A549 (cell line): ENCODE measurements around the gene ATP13A1. TPM values are rescaled to one million over a fixed set of nuclear protein-coding genes. Genes with fewer than 3 reads are reported as not detected.

Experiments used
- ATAC-seq, 2 experiments: fragments of 200-7000 bp in 1 of 2; fragments of >200 bp in 1 of 2; cut with Nextera tagmentation in 1 of 2; cut with Tn5 transposase in 1 of 2; 3 replicates each; pipeline versions ENCODE4 v1.8.0 to v1.9.1; 2018 to 2020; ENCODE audit warnings: mild to moderate bottlenecking in 1 of 2, moderate library complexity in 1 of 2
- CTCF ChIA-PET: fragments of 300-600 bp; sonication (Branson Sonifier 250); formaldehyde crosslinking; extraction: SDS; loops from one replicate; lab custom pipeline; 2021; ENCODE audit warnings: antibody characterized with exemption, inconsistent platforms; lab: Yijun Ruan, JAX
- POLR2A ChIA-PET: fragments of 350-600 bp; formaldehyde crosslinking; extraction: SDS; loops from one replicate; lab custom pipeline; 2021; ENCODE audit warnings: antibody characterized with exemption, inconsistent platforms; lab: Yijun Ruan, JAX
- DNase-seq, 2 experiments: peaks; one replicate each; pipeline versions ENCODE4 v3.0.0 to v3.0.0-alpha.2; 2011 to 2016; ENCODE audit warnings: low read depth in 1 of 2, low spot score in 1 of 2
- FAIRE-seq: peaks from 2 replicates; lab custom pipeline; 2011; peaks lifted over from hg19 to GRCh38; lab: Jason Lieb, UNC
- H3K27ac ChIP-seq, 2 experiments: fragments of >200 bp; sonication (Bioruptor Twin); formaldehyde crosslinking; 3 replicates each; pipeline ENCODE4 v1.5.1; 2016 to 2017
- H3K4me1 ChIP-seq: fragments of >200 bp; sonication (Bioruptor Twin); formaldehyde crosslinking; 3 replicates; pipeline ENCODE4 v1.6.1; 2016
- H3K4me2 ChIP-seq: fragments of >200 bp; sonication (Bioruptor Twin); formaldehyde crosslinking; 3 replicates; pipeline ENCODE4 v1.6.1; 2016
- H3K4me3 ChIP-seq: fragments of >200 bp; sonication (Bioruptor Twin); formaldehyde crosslinking; 3 replicates; pipeline ENCODE4 v1.5.1; 2016
- H3K9me3 ChIP-seq: fragments of >200 bp; sonication (Bioruptor Twin); formaldehyde crosslinking; 3 replicates; pipeline ENCODE4 v1.6.1; 2016
- EHMT2 ChIP-seq: fragments of 200-600 bp; sonication (generic); IDR thresholded peaks from 2 replicates; pipeline ENCODE4 v1.6.1; 2016; ENCODE audit warnings: antibody characterized with exemption, low read depth, mild to moderate bottlenecking, moderate library complexity
- GATA3 ChIP-seq: IDR thresholded peaks from 2 replicates; pipeline ENCODE4 v1.6.1; 2012; ENCODE audit warnings: borderline replicate concordance
- HEYL ChIP-seq: fragments of 250-450 bp; sonication (Bioruptor Pico); IDR thresholded peaks from 2 replicates; pipeline ENCODE4 v1.8.0; 2021; ENCODE audit warnings: mild to moderate bottlenecking, moderate library complexity
- HOXA7 ChIP-seq: fragments of 250-450 bp; sonication (Bioruptor Pico); IDR thresholded peaks from 2 replicates; pipeline ENCODE4 v1.5.0; 2020; ENCODE audit warnings: mild to moderate bottlenecking, moderate library complexity
- HOXB5 ChIP-seq: fragments of 250-450 bp; sonication (Bioruptor Pico); IDR thresholded peaks from 2 replicates; pipeline ENCODE4 v1.5.0; 2020; ENCODE audit warnings: mild to moderate bottlenecking, moderate library complexity
- KDM5A ChIP-seq: fragments of 200-600 bp; sonication (generic); IDR thresholded peaks from 2 replicates; pipeline ENCODE4 v1.6.1; 2016; ENCODE audit warnings: antibody characterized with exemption, mild to moderate bottlenecking
- MYC ChIP-seq: IDR thresholded peaks from 2 replicates; pipeline ENCODE4 v1.6.1; 2012; ENCODE audit warnings: mild to moderate bottlenecking, inconsistent platforms, low read length, improper control_type of control experiment, borderline replicate concordance
- NFE2L2 ChIP-seq: fragments of 150-350 bp; conservative IDR thresholded peaks from 2 replicates; pipeline ENCODE4 v1.6.1; 2014; ENCODE audit warnings: low read length
- NPAS2 ChIP-seq: fragments of 250-450 bp; sonication (Bioruptor Pico); IDR thresholded peaks from 2 replicates; pipeline ENCODE4 v1.8.0; 2022; ENCODE audit warnings: mild to moderate bottlenecking, moderate library complexity, borderline replicate concordance
- PHF8 ChIP-seq: fragments of 200-600 bp; sonication (generic); IDR thresholded peaks from 2 replicates; pipeline ENCODE4 v1.6.1; 2016; ENCODE audit warnings: low read depth, mild to moderate bottlenecking, antibody characterized with exemption, moderate library complexity, borderline replicate concordance
- RARB ChIP-seq: fragments of 250-450 bp; sonication (Bioruptor Pico); IDR thresholded peaks from 2 replicates; pipeline ENCODE4 v1.8.0; 2021; ENCODE audit warnings: mild to moderate bottlenecking, moderate library complexity
- RCOR1 ChIP-seq: fragments of 150-350 bp; IDR thresholded peaks from 2 replicates; pipeline ENCODE4 v1.6.1; 2014; ENCODE audit warnings: antibody characterized with exemption, low read length, low read depth
- RNF2 ChIP-seq: fragments of 200-600 bp; sonication (generic); IDR thresholded peaks from 2 replicates; pipeline ENCODE4 v1.6.1; 2016; ENCODE audit warnings: low read depth, mild to moderate bottlenecking, antibody characterized with exemption, moderate library complexity, borderline replicate concordance
- ZNF302 ChIP-seq: fragments of 250-450 bp; sonication (Bioruptor Pico); IDR thresholded peaks from 2 replicates; pipeline ENCODE4 v1.9.0; 2021; ENCODE audit warnings: inconsistent platforms, mild to moderate bottlenecking, moderate library complexity
- ZSCAN20 ChIP-seq: fragments of 250-450 bp; sonication (Bioruptor Pico); IDR thresholded peaks from 2 replicates; pipeline ENCODE4 v1.8.0; 2022; ENCODE audit warnings: mild to moderate bottlenecking, moderate library complexity
- WGBS: methylation state at CpG from one replicate; pipeline ENCODE4 v1.1.6; 2017; ENCODE audit errors: missing lambda C conversion rate; 5-methylcytosine and 5-hydroxymethylcytosine counted together
- polyA plus RNA-seq, 4 experiments: library from polyadenylated mRNA; depleted of rRNA in 3 of 4; stranded (reverse); fragments of >200 nt; fragmentation: RNase III in 1 of 4; extraction: RNeasy Plus Mini Kit Qiagen cat#74134 plus additional on column Dnase treatment in 1 of 4; gene quantifications; 2 replicates in 3 of 4; 3 replicates in 1 of 4; pipeline ENCODE4 v1.2.3, GENCODE V29; 2011 to 2017
- small RNA-seq, 6 experiments: library from RNA; depleted of rRNA; stranded (forward); fragments of <200 nt; gene quantifications; one replicate each; pipeline ENCODE3, GENCODE V24; 2012
- TF ChIP-seq, protein P1 (sequence below): fragments of 450-650 bp; IDR thresholded peaks from 2 replicates; pipeline ENCODE4 v1.6.1; 2014; ENCODE audit warnings: antibody characterized with exemption
- TF ChIP-seq, protein P2 (sequence below): fragments of 200-600 bp; sonication (generic); IDR thresholded peaks from 2 replicates; pipeline ENCODE4 v1.6.1; 2016; ENCODE audit warnings: antibody characterized with exemption, mild to moderate bottlenecking, moderate library complexity
- TF ChIP-seq, protein P3 (sequence below): fragments of >200 bp; sonication (Bioruptor Twin); formaldehyde crosslinking; IDR thresholded peaks from 2 replicates; pipeline ENCODE4 v1.6.1; 2016

Gene ATP13A1
- polyA plus RNA-seq, 2 of the 4 experiments (the other 2 are of a cell fraction): 10.8 to 30.1 TPM

DNA sequence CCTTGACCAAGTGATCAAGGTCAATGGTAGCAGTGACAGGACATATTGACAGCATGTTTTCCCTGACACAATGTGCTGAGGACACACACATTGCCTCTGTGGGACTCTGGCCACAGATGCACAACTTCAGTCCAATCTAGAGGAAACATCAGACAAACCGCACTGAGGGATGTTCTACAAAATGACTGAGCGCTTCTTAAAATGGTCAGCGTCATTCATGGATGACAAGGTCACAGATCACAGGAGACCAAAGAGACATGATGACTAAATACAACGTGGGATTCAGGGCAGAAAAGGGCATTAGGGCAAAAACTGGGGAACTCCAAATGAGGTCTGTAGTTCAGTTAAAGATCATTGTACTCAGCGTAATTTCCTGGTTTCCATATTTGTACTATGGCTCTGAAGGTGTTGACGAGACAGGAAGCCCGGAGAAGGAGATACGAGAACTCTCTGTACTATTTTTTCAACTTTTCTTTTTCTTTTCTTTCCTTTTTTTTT, 65.6 kb downstream of the ATP13A1 start:
- POLR2A ChIA-PET: interaction anchor here (0.7 kb wide), 1 partner anchor 180 kb away, joined by 4 read pairs; no protein-coding TSS in a partner anchor
- Histone ChIP-seq H3K9me3 (no peaks in the 10 kb centered on the region), H3K27ac (no peak overlapping the region), H3K4me3 (no peak overlapping the region), H3K4me1 (no peaks in the 10 kb centered on the region), H3K4me2 (no peak overlapping the region)
- no peak for ATAC-seq
- CTCF ChIA-PET: interaction anchor here (0.9 kb wide), 1 partner anchor 9 kb away, joined by 4 read pairs; no protein-coding TSS in a partner anchor
- no peak for DNase-seq
- TF ChIP-seq, protein P1, sequence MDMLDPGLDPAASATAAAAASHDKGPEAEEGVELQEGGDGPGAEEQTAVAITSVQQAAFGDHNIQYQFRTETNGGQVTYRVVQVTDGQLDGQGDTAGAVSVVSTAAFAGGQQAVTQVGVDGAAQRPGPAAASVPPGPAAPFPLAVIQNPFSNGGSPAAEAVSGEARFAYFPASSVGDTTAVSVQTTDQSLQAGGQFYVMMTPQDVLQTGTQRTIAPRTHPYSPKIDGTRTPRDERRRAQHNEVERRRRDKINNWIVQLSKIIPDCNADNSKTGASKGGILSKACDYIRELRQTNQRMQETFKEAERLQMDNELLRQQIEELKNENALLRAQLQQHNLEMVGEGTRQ: no peak
- no peak for TF ChIP-seq RCOR1
- no peak for TF ChIP-seq HOXB5 (CRISPR knock-in tag)
- TF ChIP-seq, protein P2, sequence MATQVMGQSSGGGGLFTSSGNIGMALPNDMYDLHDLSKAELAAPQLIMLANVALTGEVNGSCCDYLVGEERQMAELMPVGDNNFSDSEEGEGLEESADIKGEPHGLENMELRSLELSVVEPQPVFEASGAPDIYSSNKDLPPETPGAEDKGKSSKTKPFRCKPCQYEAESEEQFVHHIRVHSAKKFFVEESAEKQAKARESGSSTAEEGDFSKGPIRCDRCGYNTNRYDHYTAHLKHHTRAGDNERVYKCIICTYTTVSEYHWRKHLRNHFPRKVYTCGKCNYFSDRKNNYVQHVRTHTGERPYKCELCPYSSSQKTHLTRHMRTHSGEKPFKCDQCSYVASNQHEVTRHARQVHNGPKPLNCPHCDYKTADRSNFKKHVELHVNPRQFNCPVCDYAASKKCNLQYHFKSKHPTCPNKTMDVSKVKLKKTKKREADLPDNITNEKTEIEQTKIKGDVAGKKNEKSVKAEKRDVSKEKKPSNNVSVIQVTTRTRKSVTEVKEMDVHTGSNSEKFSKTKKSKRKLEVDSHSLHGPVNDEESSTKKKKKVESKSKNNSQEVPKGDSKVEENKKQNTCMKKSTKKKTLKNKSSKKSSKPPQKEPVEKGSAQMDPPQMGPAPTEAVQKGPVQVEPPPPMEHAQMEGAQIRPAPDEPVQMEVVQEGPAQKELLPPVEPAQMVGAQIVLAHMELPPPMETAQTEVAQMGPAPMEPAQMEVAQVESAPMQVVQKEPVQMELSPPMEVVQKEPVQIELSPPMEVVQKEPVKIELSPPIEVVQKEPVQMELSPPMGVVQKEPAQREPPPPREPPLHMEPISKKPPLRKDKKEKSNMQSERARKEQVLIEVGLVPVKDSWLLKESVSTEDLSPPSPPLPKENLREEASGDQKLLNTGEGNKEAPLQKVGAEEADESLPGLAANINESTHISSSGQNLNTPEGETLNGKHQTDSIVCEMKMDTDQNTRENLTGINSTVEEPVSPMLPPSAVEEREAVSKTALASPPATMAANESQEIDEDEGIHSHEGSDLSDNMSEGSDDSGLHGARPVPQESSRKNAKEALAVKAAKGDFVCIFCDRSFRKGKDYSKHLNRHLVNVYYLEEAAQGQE: no peak
- TF ChIP-seq HEYL: no peak
- TF ChIP-seq RNF2: no peak
- TF ChIP-seq PHF8: no peak
- no peak for TF ChIP-seq NPAS2
- no peak for TF ChIP-seq RARB
- no peak for TF ChIP-seq MYC
- TF ChIP-seq ZNF302 (CRISPR knock-in tag): no peak
- TF ChIP-seq GATA3: no peak
- no peak for TF ChIP-seq ZSCAN20 (CRISPR knock-in tag)
- TF ChIP-seq, protein P3, sequence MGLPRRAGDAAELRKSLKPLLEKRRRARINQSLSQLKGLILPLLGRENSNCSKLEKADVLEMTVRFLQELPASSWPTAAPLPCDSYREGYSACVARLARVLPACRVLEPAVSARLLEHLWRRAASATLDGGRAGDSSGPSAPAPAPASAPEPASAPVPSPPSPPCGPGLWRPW: no peak
- TF ChIP-seq NFE2L2: no peak
- TF ChIP-seq EHMT2: no peak
- no peak for TF ChIP-seq HOXA7 (CRISPR knock-in tag)
- TF ChIP-seq KDM5A: no peak
- TF ChIP-seq, all 56 proteins: peak for 0
- FAIRE-seq: no peak
- 86% methylated on average over 8 of the region's 8 CpGs for WGBS

Small RNAs within 50 kb of the gene (small RNA-seq; reads per million reads assigned to genes)
- 0 reads per million in 6 experiments for gene AC011458.2

Other genes with a start within 250 kb of the ATP13A1 start
- gene TSSK6, start 148.1 kb downstream of the ATP13A1 start, polyA plus RNA-seq (2011; rRNA removed): 1.8 and 2.1 TPM in 2 replicates
- 0.89 to 1.4 TPM (median 1.1 TPM) in 3 replicates for gene TSSK6, start 148.1 kb downstream of the ATP13A1 start, polyA plus RNA-seq (2017; fragmentation: RNase III; extraction: RNeasy Plus Mini Kit Qiagen cat#74134 plus additional on column Dnase treatment)
- 147 and 197 TPM in 2 replicates for gene NDUFA13, start 147.5 kb downstream of the ATP13A1 start, polyA plus RNA-seq (2011; rRNA removed)
- gene NDUFA13, start 147.5 kb downstream of the ATP13A1 start, polyA plus RNA-seq (2017; fragmentation: RNase III; extraction: RNeasy Plus Mini Kit Qiagen cat#74134 plus additional on column Dnase treatment): 246 to 271 TPM (median 253 TPM) in 3 replicates
- 2.3 and 3.2 TPM in 2 replicates for gene YJEFN3, start 134.8 kb downstream of the ATP13A1 start, polyA plus RNA-seq (2011; rRNA removed)
- gene YJEFN3, start 134.8 kb downstream of the ATP13A1 start, polyA plus RNA-seq (2017; fragmentation: RNase III; extraction: RNeasy Plus Mini Kit Qiagen cat#74134 plus additional on column Dnase treatment): 7.2 to 8.4 TPM (median 7.5 TPM) in 3 replicates
- 0.15 and 0.17 TPM in 2 replicates for gene CILP2, start 125.4 kb downstream of the ATP13A1 start, polyA plus RNA-seq (2011; rRNA removed)
- 0.15 to 0.17 TPM (median 0.17 TPM) in 3 replicates for gene CILP2, start 125.4 kb downstream of the ATP13A1 start, polyA plus RNA-seq (2017; fragmentation: RNase III; extraction: RNeasy Plus Mini Kit Qiagen cat#74134 plus additional on column Dnase treatment)
- gene PBX4, start 45.0 kb downstream of the ATP13A1 start, polyA plus RNA-seq (2011; rRNA removed): 0.41 and 0.70 TPM in 2 replicates
- 0.90 to 1.6 TPM (median 1.4 TPM) in 3 replicates for gene PBX4, start 45.0 kb downstream of the ATP13A1 start, polyA plus RNA-seq (2017; fragmentation: RNase III; extraction: RNeasy Plus Mini Kit Qiagen cat#74134 plus additional on column Dnase treatment)
- gene LPAR2, start 35.5 kb downstream of the ATP13A1 start, polyA plus RNA-seq (2011; rRNA removed): 1.5 and 2.2 TPM in 2 replicates
- 3.8 to 5.2 TPM (median 4.4 TPM) in 3 replicates for gene LPAR2, start 35.5 kb downstream of the ATP13A1 start, polyA plus RNA-seq (2017; fragmentation: RNase III; extraction: RNeasy Plus Mini Kit Qiagen cat#74134 plus additional on column Dnase treatment)
- gene GMIP, start 20.0 kb downstream of the ATP13A1 start, polyA plus RNA-seq (2011; rRNA removed): 1.4 and 1.5 TPM in 2 replicates
- 4.1 to 5.1 TPM (median 4.3 TPM) in 3 replicates for gene GMIP, start 20.0 kb downstream of the ATP13A1 start, polyA plus RNA-seq (2017; fragmentation: RNase III; extraction: RNeasy Plus Mini Kit Qiagen cat#74134 plus additional on column Dnase treatment)
- gene ZNF101, start 5.2 kb upstream of the ATP13A1 start, polyA plus RNA-seq (2011; rRNA removed): 5.8 and 7.4 TPM in 2 replicates
- gene ZNF101, start 5.2 kb upstream of the ATP13A1 start, polyA plus RNA-seq (2017; fragmentation: RNase III; extraction: RNeasy Plus Mini Kit Qiagen cat#74134 plus additional on column Dnase treatment): 4.1 to 5.2 TPM (median 4.9 TPM) in 3 replicates
- gene ZNF14, start 69.4 kb upstream of the ATP13A1 start, polyA plus RNA-seq (2011; rRNA removed): 2.8 and 2.9 TPM in 2 replicates
- 1.6 to 1.8 TPM (median 1.6 TPM) in 3 replicates for gene ZNF14, start 69.4 kb upstream of the ATP13A1 start, polyA plus RNA-seq (2017; fragmentation: RNase III; extraction: RNeasy Plus Mini Kit Qiagen cat#74134 plus additional on column Dnase treatment)
- 0.37 and 0.53 TPM in 2 replicates for gene ZNF506, start 158.1 kb upstream of the ATP13A1 start, polyA plus RNA-seq (2011; rRNA removed)
- 0.10 to 0.33 TPM (median 0.32 TPM) in 3 replicates for gene ZNF506, start 158.1 kb upstream of the ATP13A1 start, polyA plus RNA-seq (2017; fragmentation: RNase III; extraction: RNeasy Plus Mini Kit Qiagen cat#74134 plus additional on column Dnase treatment)
- not detected in 2 replicates for gene ZNF253, start 202.2 kb upstream of the ATP13A1 start, polyA plus RNA-seq (2011; rRNA removed)
- gene ZNF253, start 202.2 kb upstream of the ATP13A1 start, polyA plus RNA-seq (2017; fragmentation: RNase III; extraction: RNeasy Plus Mini Kit Qiagen cat#74134 plus additional on column Dnase treatment): not detected in 3 replicates
- gene ZNF93, start 237.3 kb upstream of the ATP13A1 start, polyA plus RNA-seq (2011; rRNA removed): not detected in 2 replicates
- not detected in 3 replicates for gene ZNF93, start 237.3 kb upstream of the ATP13A1 start, polyA plus RNA-seq (2017; fragmentation: RNase III; extraction: RNeasy Plus Mini Kit Qiagen cat#74134 plus additional on column Dnase treatment)